HepG2 (cell line): Measurements from ENCODE around the gene HINT2. TPM values are rescaled to one million over a fixed set of nuclear protein-coding genes. Genes with fewer than 3 reads are reported as not detected.

Experiments
- ARNT2 ChIP-seq: sonication (generic); formaldehyde crosslinking; IDR thresholded peaks from 2 replicates; pipeline ENCODE4 v1.8.0; 2022; ENCODE audit warnings: mild to moderate bottlenecking, low read depth, missing genetic modification reagents, moderate library complexity
- BRCA1 ChIP-seq: sonication (generic); formaldehyde crosslinking; IDR thresholded peaks from 2 replicates; pipeline ENCODE4 v1.4.0; 2020; ENCODE audit warnings: missing genetic modification reagents
- BRD4 ChIP-seq: sonication (generic); formaldehyde crosslinking; IDR thresholded peaks from 2 replicates; pipeline ENCODE4 v1.4.0; 2020; ENCODE audit warnings: missing genetic modification reagents
- HDAC6 ChIP-seq: fragments of 200-600 bp; sonication (generic); IDR thresholded peaks from 2 replicates; pipeline ENCODE4 v1.7.0; 2017; ENCODE audit warnings: mild to moderate bottlenecking, antibody characterized with exemption, low read length, low read depth
- KLF16 ChIP-seq, 2 experiments: sonication (generic) in 1 of 2; formaldehyde crosslinking in 1 of 2; IDR thresholded peaks; 2 replicates each; pipeline versions ENCODE4 v1.6.1 to v1.8.0; 2016 to 2023; ENCODE audit warnings: missing genetic modification reagents in 2 of 2, missing compliant biosample characterization in 1 of 2
- KMT2A ChIP-seq: sonication (generic); formaldehyde crosslinking; IDR thresholded peaks from 2 replicates; pipeline ENCODE4 v1.4.0; 2020; ENCODE audit warnings: missing genetic modification reagents
- MIXL1 ChIP-seq: IDR thresholded peaks from 2 replicates; pipeline ENCODE4 v1.6.1; 2016
- NKX3-1 ChIP-seq: sonication (generic); formaldehyde crosslinking; IDR thresholded peaks from 2 replicates; pipeline ENCODE4 v1.5.0; 2020; ENCODE audit warnings: missing genetic modification reagents
- RFX5 ChIP-seq: IDR thresholded peaks from 2 replicates; pipeline ENCODE4 v1.6.1; 2011; ENCODE audit warnings: low read depth, low read length, improper control_type of control experiment
- SIN3B ChIP-seq: fragments of 150-350 bp; IDR thresholded peaks from 2 replicates; pipeline ENCODE4 v1.6.1; 2014; ENCODE audit warnings: low read length
- SPEN ChIP-seq: sonication (generic); formaldehyde crosslinking; IDR thresholded peaks from 2 replicates; pipeline ENCODE4 v1.5.1; 2020; ENCODE audit warnings: low read depth, mild to moderate bottlenecking, missing genetic modification reagents
- SRSF4 ChIP-seq: fragments of 200-400 bp; formaldehyde crosslinking; IDR thresholded peaks from one replicate; pipeline ENCODE4 v1.6.1; 2018; ENCODE audit warnings: mild to moderate bottlenecking, low read depth, low read length, moderate library complexity; ENCODE audit not compliant: poor library complexity, severe bottlenecking
- ZFYVE20 ChIP-seq: sonication (generic); formaldehyde crosslinking; IDR thresholded peaks from 2 replicates; pipeline ENCODE4 v1.8.0; 2023; ENCODE audit warnings: low read depth, mild to moderate bottlenecking, moderate library complexity, missing genetic modification reagents, borderline replicate concordance
- ZNF230 ChIP-seq: sonication (generic); formaldehyde crosslinking; IDR thresholded peaks from 2 replicates; pipeline ENCODE4 v1.4.0; 2020; ENCODE audit warnings: mild to moderate bottlenecking, missing genetic modification reagents
- ZNF34 ChIP-seq: sonication (generic); formaldehyde crosslinking; IDR thresholded peaks from 2 replicates; pipeline ENCODE4 v1.4.0; 2020; ENCODE audit warnings: mild to moderate bottlenecking, missing genetic modification reagents, borderline replicate concordance
- ZNF362 ChIP-seq: sonication (generic); formaldehyde crosslinking; IDR thresholded peaks from 2 replicates; pipeline ENCODE4 v1.4.0; 2020; ENCODE audit warnings: missing genetic modification reagents, mild to moderate bottlenecking, borderline replicate concordance
- ZNF552 ChIP-seq: sonication (generic); formaldehyde crosslinking; IDR thresholded peaks from 2 replicates; pipeline ENCODE4 v1.9.0; 2022; ENCODE audit warnings: missing genetic modification reagents, mild to moderate bottlenecking, borderline replicate concordance
- ZNF644 ChIP-seq: IDR thresholded peaks from 2 replicates; pipeline ENCODE4 v1.6.1; 2016; ENCODE audit warnings: low read depth
- ZNF747 ChIP-seq: sonication (generic); formaldehyde crosslinking; IDR thresholded peaks from 2 replicates; pipeline ENCODE4 v1.8.1; 2023; ENCODE audit warnings: missing genetic modification reagents, mild to moderate bottlenecking, borderline replicate concordance
- ZNF768 ChIP-seq: sonication (generic); formaldehyde crosslinking; IDR thresholded peaks from 2 replicates; pipeline ENCODE4 v1.4.0; 2020; ENCODE audit warnings: missing genetic modification reagents
- ZNF879 ChIP-seq: sonication (generic); formaldehyde crosslinking; IDR thresholded peaks from 2 replicates; pipeline ENCODE4 v1.8.1; 2023; ENCODE audit warnings: missing genetic modification reagents
- ZSCAN20 ChIP-seq: sonication (generic); formaldehyde crosslinking; IDR thresholded peaks from 2 replicates; pipeline ENCODE4 v1.4.0; 2020; ENCODE audit warnings: missing genetic modification reagents, mild to moderate bottlenecking, borderline replicate concordance
- polyA plus RNA-seq, 8 experiments: library from polyadenylated mRNA; depleted of rRNA in 3 of 8; stranded (reverse) in 7 of 8; unstranded in 1 of 8; fragments of >200 nt; fragmentation: Illumina TruSeq in 4 of 8; extraction: Trizol in 4 of 8; gene quantifications; 2 replicates each; pipeline versions ENCODE4 v1.2.1 to v1.2.3, GENCODE V29; 2011 to 2016; ENCODE audit warnings: low read depth in 4 of 8, missing spikeins in 1 of 8, mixed read lengths in 1 of 8; ENCODE audit not compliant: insufficient read depth in 1 of 8
- total RNA-seq, 5 experiments: library from RNA; depleted of rRNA; stranded (reverse); fragments of >200 nt; fragmentation: Illumina TruSeq; extraction: Trizol; gene quantifications; 2 replicates each; pipeline ENCODE4 v1.2.3, GENCODE V29; 2016; ENCODE audit warnings: low read depth in 1 of 5
- TF ChIP-seq, protein P1 (sequence below): sonication (generic); formaldehyde crosslinking; IDR thresholded peaks from 2 replicates; pipeline ENCODE4 v1.4.0; 2020; ENCODE audit warnings: missing genetic modification reagents, borderline replicate concordance
- TF ChIP-seq, protein P2 (sequence below): sonication (generic); formaldehyde crosslinking; IDR thresholded peaks from 2 replicates; pipeline ENCODE4 v1.8.0; 2023; ENCODE audit warnings: mild to moderate bottlenecking, missing genetic modification reagents

Gene HINT2
- total and polyA plus RNA-seq, 2 of the 13 experiments (the other 11 are each of a cell fraction or from before 2014, with no cell fraction given), result 37.9 to 56.2 TPM

GRCh38 chr9:35814841-35815543 is at the start of gene HINT2 (continued):
- 0 out of 2 replicates have a peak, but pooled peaks have one; percentile 54 for TF ChIP-seq BRCA1 (CRISPR knock-in tag)
- TF ChIP-seq NKX3-1 (CRISPR knock-in tag), result peak; percentile 75
- TF ChIP-seq SPEN (CRISPR knock-in tag), result peak; percentile 5; the same call in 1 of the 2 replicates
- no peak for TF ChIP-seq ZNF230
- 0 out of 2 replicates have a peak, but pooled peaks have one; percentile 8 for TF ChIP-seq ZNF644 (CRISPR knock-in tag)
- peak; percentile 82 for TF ChIP-seq SRSF4
- peak; percentile 34; the same call in 1 of the 2 replicates for TF ChIP-seq ARNT2 (CRISPR knock-in tag)
- TF ChIP-seq KLF16 (CRISPR knock-in tag; IDR thresholded peaks at IDR 0.05), result 0 out of 4 replicates have a peak, but pooled peaks of 1 of the 2 experiments have one; percentile 35
- TF ChIP-seq SIN3B, result no peak
- 0 out of 2 replicates have a peak, but pooled peaks have one; percentile 30 for TF ChIP-seq ZSCAN20
- TF ChIP-seq ZNF879 (CRISPR knock-in tag), result no peak
- TF ChIP-seq, protein P1, sequence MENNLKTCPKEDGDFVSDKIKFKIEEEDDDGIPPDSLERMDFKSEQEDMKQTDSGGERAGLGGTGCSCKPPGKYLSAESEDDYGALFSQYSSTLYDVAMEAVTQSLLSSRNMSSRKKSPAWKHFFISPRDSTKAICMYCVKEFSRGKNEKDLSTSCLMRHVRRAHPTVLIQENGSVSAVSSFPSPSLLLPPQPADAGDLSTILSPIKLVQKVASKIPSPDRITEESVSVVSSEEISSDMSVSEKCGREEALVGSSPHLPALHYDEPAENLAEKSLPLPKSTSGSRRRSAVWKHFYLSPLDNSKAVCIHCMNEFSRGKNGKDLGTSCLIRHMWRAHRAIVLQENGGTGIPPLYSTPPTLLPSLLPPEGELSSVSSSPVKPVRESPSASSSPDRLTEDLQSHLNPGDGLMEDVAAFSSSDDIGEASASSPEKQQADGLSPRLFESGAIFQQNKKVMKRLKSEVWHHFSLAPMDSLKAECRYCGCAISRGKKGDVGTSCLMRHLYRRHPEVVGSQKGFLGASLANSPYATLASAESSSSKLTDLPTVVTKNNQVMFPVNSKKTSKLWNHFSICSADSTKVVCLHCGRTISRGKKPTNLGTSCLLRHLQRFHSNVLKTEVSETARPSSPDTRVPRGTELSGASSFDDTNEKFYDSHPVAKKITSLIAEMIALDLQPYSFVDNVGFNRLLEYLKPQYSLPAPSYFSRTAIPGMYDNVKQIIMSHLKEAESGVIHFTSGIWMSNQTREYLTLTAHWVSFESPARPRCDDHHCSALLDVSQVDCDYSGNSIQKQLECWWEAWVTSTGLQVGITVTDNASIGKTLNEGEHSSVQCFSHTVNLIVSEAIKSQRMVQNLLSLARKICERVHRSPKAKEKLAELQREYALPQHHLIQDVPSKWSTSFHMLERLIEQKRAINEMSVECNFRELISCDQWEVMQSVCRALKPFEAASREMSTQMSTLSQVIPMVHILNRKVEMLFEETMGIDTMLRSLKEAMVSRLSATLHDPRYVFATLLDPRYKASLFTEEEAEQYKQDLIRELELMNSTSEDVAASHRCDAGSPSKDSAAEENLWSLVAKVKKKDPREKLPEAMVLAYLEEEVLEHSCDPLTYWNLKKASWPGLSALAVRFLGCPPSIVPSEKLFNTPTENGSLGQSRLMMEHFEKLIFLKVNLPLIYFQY (CRISPR knock-in tag), result 0 out of 2 replicates have a peak, but pooled peaks have one; percentile 23
- TF ChIP-seq MIXL1 (CRISPR knock-in tag), result peak; percentile 26; the same call in 1 of the 2 replicates
- no peak for TF ChIP-seq ZNF747 (CRISPR knock-in tag)
- TF ChIP-seq, protein P2, sequence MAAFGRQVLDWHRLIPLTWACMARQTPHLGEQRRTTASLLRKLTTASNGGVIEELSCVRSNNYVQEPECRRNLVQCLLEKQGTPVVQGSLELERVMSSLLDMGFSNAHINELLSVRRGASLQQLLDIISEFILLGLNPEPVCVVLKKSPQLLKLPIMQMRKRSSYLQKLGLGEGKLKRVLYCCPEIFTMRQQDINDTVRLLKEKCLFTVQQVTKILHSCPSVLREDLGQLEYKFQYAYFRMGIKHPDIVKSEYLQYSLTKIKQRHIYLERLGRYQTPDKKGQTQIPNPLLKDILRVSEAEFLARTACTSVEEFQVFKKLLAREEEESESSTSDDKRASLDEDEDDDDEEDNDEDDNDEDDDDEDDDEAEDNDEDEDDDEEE (CRISPR knock-in tag), result 0 out of 2 replicates have a peak, but pooled peaks have one; percentile 18
- peak; percentile 41; the same call in 1 of the 2 replicates for TF ChIP-seq RFX5
- peak; percentile 69; the same call in 1 of the 2 replicates for TF ChIP-seq ZNF552 (CRISPR knock-in tag)
- TF ChIP-seq ZNF362 (CRISPR knock-in tag), result no peak
- peak; percentile 82; the same call in 1 of the 2 replicates for TF ChIP-seq ZNF768 (CRISPR knock-in tag)
- no peak for TF ChIP-seq KMT2A (CRISPR knock-in tag)
- TF ChIP-seq BRD4 (CRISPR knock-in tag), result peak; percentile 74; the same call in 1 of the 2 replicates
- TF ChIP-seq ZFYVE20 (CRISPR knock-in tag), result peak; percentile 54; the same call in 1 of the 2 replicates
- no peak for TF ChIP-seq HDAC6
- TF ChIP-seq ZNF34, result 0 out of 2 replicates have a peak, but pooled peaks have one; percentile 21
